ENCODE data around the gene ARHGAP25. TPM values are rescaled to one million over a fixed set of nuclear protein-coding genes. Genes with fewer than 3 reads are reported as not detected.

The ARHGAP25 gene
- polyA plus RNA-seq, 1 donor (not counting 4 experiments of a cell fraction or from before 2014, with no cell fraction given), result 25.3 TPM

DNA sequence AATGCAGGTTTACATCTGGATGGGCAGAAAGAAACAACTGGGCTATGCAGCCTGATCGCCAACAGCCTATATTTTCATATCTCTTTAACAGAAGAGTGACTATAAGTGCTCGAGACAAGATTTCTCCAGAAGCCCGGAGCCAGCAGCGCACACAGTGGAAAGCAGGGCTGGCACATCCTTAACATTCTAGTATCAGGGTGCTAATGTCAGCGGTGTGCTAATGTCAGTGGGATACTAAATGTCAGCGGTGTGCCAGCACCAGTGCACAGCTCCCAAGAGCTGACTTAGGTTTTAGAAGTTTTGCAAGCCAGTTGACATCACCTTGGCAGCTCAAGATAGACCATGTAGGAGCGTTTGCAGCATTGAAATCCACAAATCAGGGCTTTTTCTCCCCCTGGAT, 128.3 kb downstream of the ARHGAP25 start:
- no peak overlapping the region for H3K27ac ChIP-seq (ENCODE audit: control insufficient read depth, insufficient read depth, low read length)
- H3K36me3 ChIP-seq (ENCODE audit: control insufficient read depth in 2 of 2, extremely low read depth in 1 of 2, insufficient read depth in 2 of 2, low read length in 2 of 2), result no peaks in the 10 kb centered on the region
- no peaks in the 10 kb centered on the region for H3K79me2 ChIP-seq (ENCODE audit: control insufficient read depth, insufficient read depth, low read length)
- dilution Hi-C loops (cut with MboI; ENCODE audit: extremely low pct_ligation_motif_present, low sequenced_read_pairs), result no loop called here
- no peaks in the 10 kb centered on the region for H3K9me3 ChIP-seq (ENCODE audit: control insufficient read depth, low read depth, low read length)
- DNase-seq (ENCODE audit: low read depth, low spot score), result no peak
- H2AFZ ChIP-seq (ENCODE audit: control insufficient read depth, low read length), result no peak overlapping the region
- no peaks in the 10 kb centered on the region for H3K9me1 ChIP-seq (ENCODE audit: control insufficient read depth, extremely low read depth, insufficient read depth, low read length)
- no peak overlapping the region for H3K4me2 ChIP-seq (ENCODE audit: control insufficient read depth, extremely low read depth, insufficient read depth, low read depth, low read length)
- no peaks in the 10 kb centered on the region for H3K27me3 ChIP-seq (ENCODE audit: control insufficient read depth, extremely low read depth, insufficient read depth, low read length)
- no peak overlapping the region for H3K4me3 ChIP-seq (ENCODE audit: control insufficient read depth in 2 of 3, extremely low read depth in 1 of 3, insufficient read depth in 2 of 3, low read depth in 1 of 3, low read length in 3 of 3)
- TF ChIP-seq, protein P1, sequence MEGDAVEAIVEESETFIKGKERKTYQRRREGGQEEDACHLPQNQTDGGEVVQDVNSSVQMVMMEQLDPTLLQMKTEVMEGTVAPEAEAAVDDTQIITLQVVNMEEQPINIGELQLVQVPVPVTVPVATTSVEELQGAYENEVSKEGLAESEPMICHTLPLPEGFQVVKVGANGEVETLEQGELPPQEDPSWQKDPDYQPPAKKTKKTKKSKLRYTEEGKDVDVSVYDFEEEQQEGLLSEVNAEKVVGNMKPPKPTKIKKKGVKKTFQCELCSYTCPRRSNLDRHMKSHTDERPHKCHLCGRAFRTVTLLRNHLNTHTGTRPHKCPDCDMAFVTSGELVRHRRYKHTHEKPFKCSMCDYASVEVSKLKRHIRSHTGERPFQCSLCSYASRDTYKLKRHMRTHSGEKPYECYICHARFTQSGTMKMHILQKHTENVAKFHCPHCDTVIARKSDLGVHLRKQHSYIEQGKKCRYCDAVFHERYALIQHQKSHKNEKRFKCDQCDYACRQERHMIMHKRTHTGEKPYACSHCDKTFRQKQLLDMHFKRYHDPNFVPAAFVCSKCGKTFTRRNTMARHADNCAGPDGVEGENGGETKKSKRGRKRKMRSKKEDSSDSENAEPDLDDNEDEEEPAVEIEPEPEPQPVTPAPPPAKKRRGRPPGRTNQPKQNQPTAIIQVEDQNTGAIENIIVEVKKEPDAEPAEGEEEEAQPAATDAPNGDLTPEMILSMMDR (optimal IDR thresholded peaks at IDR 0.05 in 1 of 3, IDR thresholded peaks at IDR 0.05 in 1 of 3, conservative IDR thresholded peaks at IDR 0.05 in 1 of 3; ENCODE audit: extremely low read depth in 1 of 3, insufficient read depth in 2 of 3, low read length in 3 of 3), result no peak
- no peak for TF ChIP-seq EZH2 (IDR thresholded peaks at IDR 0.05; ENCODE audit: low read length)
- H4K20me1 ChIP-seq (ENCODE audit: control insufficient read depth, extremely low read depth, insufficient read depth, low read length), result no peaks in the 10 kb centered on the region
- no peak overlapping the region for H3K9ac ChIP-seq (ENCODE audit: control insufficient read depth, extremely low read depth, insufficient read depth, low read length)
- no peak for FAIRE-seq
- no peaks in the 10 kb centered on the region for H3K4me1 ChIP-seq (ENCODE audit: control insufficient read depth, extremely low read depth, insufficient read depth, low read length)

DNA sequence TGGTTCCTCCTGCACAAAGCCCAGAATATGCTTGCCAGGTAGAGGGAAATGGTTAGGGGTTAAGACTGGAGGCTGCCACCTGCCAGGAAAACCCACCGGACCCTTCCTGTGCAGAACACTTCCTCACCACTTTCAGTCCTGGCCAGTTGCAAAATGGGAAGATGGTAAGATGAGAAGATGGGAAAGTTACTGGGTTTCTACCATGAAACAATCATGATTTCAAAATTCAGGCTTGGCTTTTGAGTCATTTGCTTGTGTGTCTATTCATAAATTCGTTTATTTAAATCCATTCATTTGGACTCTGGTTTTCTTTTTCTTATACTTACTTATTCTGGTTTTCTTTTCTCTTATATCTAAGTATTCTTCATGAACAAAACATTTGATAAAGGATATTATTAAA, 129.4 kb downstream of the ARHGAP25 start:
- DNase-seq (ENCODE audit: low read depth, low spot score) (no peak), FAIRE-seq (no peak)
- Histone ChIP-seq H2AFZ (ENCODE audit: control insufficient read depth, low read length) (no peak overlapping the region), H3K27me3 (ENCODE audit: control insufficient read depth, extremely low read depth, insufficient read depth, low read length) (no peaks in the 10 kb centered on the region), H3K36me3 (ENCODE audit: control insufficient read depth in 2 of 2, extremely low read depth in 1 of 2, insufficient read depth in 2 of 2, low read length in 2 of 2) (no peaks in the 10 kb centered on the region), H3K4me2 (ENCODE audit: control insufficient read depth, extremely low read depth, insufficient read depth, low read depth, low read length) (no peak overlapping the region), H3K79me2 (ENCODE audit: control insufficient read depth, insufficient read depth, low read length) (no peaks in the 10 kb centered on the region), H4K20me1 (ENCODE audit: control insufficient read depth, extremely low read depth, insufficient read depth, low read length) (no peaks in the 10 kb centered on the region), H3K4me1 (ENCODE audit: control insufficient read depth, extremely low read depth, insufficient read depth, low read length) (no peaks in the 10 kb centered on the region), H3K9me1 (ENCODE audit: control insufficient read depth, extremely low read depth, insufficient read depth, low read length) (no peaks in the 10 kb centered on the region), H3K27ac (ENCODE audit: control insufficient read depth, insufficient read depth, low read length) (no peak overlapping the region), H3K4me3 (ENCODE audit: control insufficient read depth in 2 of 3, extremely low read depth in 1 of 3, insufficient read depth in 2 of 3, low read depth in 1 of 3, low read length in 3 of 3) (no peak overlapping the region), H3K9me3 (ENCODE audit: control insufficient read depth, low read depth, low read length) (no peaks in the 10 kb centered on the region), H3K9ac (ENCODE audit: control insufficient read depth, extremely low read depth, insufficient read depth, low read length) (no peak overlapping the region)
- dilution Hi-C loops (cut with MboI; ENCODE audit: extremely low pct_ligation_motif_present, low sequenced_read_pairs), result no loop called here
- no peak for TF ChIP-seq EZH2 (IDR thresholded peaks at IDR 0.05; ENCODE audit: low read length)
- TF ChIP-seq, protein P1 (optimal IDR thresholded peaks at IDR 0.05 in 1 of 3, IDR thresholded peaks at IDR 0.05 in 1 of 3, conservative IDR thresholded peaks at IDR 0.05 in 1 of 3; ENCODE audit: extremely low read depth in 1 of 3, insufficient read depth in 2 of 3, low read length in 3 of 3), result no peak

Data from keratinocyte (primary cell).